ENCODE data around the gene IGF2R. TPM values are rescaled to one million over a fixed set of nuclear protein-coding genes. Genes with fewer than 3 reads are reported as not detected.

The IGF2R gene
- total and polyA plus RNA-seq, 2 of the 13 experiments (the other 11 are each of a cell fraction or from before 2014, with no cell fraction given) = 38.3 to 70.0 TPM

GRCh38 chr6:160120087-160120486 lies 151.2 kb downstream of the IGF2R start (continued):
- TF ChIP-seq CEBPB (IDR thresholded peaks at IDR 0.05; ENCODE audit: borderline replicate concordance, low read depth, low read length) (no peak), ATRX (CRISPR knock-in tag; IDR thresholded peaks at IDR 0.05; ENCODE audit: borderline replicate concordance) (no peak), CBFB (CRISPR knock-in tag; IDR thresholded peaks at IDR 0.05) (no peak), ZNF883 (CRISPR knock-in tag; IDR thresholded peaks at IDR 0.05; ENCODE audit: not compliant biosample characterization) (no peak), ZNF687 (CRISPR knock-in tag; IDR thresholded peaks at IDR 0.05) (no peak), RFXANK (CRISPR knock-in tag; IDR thresholded peaks at IDR 0.05) (no peak), ZNF350 (CRISPR knock-in tag; IDR thresholded peaks at IDR 0.05; ENCODE audit: borderline replicate concordance, low read depth) (no peak), IRF9 (CRISPR knock-in tag; IDR thresholded peaks at IDR 0.05; ENCODE audit: borderline replicate concordance) (no peak), ZNF660 (CRISPR knock-in tag; IDR thresholded peaks at IDR 0.05; ENCODE audit: borderline replicate concordance, low read depth) (no peak), SSRP1 (CRISPR knock-in tag; IDR thresholded peaks at IDR 0.05) (no peak), CAMTA2 (CRISPR knock-in tag; IDR thresholded peaks at IDR 0.05; ENCODE audit: borderline replicate concordance) (no peak), HNRNPUL1 (IDR thresholded peaks at IDR 0.05; ENCODE audit: low read depth, low read length) (no peak), CEBPG (CRISPR knock-in tag; IDR thresholded peaks at IDR 0.05) (no peak), ZUFSP (CRISPR knock-in tag; IDR thresholded peaks at IDR 0.05; ENCODE audit: borderline replicate concordance) (no peak), ARHGAP35 (CRISPR knock-in tag; IDR thresholded peaks at IDR 0.05; ENCODE audit: borderline replicate concordance) (no peak)
- TF ChIP-seq, protein P1, sequence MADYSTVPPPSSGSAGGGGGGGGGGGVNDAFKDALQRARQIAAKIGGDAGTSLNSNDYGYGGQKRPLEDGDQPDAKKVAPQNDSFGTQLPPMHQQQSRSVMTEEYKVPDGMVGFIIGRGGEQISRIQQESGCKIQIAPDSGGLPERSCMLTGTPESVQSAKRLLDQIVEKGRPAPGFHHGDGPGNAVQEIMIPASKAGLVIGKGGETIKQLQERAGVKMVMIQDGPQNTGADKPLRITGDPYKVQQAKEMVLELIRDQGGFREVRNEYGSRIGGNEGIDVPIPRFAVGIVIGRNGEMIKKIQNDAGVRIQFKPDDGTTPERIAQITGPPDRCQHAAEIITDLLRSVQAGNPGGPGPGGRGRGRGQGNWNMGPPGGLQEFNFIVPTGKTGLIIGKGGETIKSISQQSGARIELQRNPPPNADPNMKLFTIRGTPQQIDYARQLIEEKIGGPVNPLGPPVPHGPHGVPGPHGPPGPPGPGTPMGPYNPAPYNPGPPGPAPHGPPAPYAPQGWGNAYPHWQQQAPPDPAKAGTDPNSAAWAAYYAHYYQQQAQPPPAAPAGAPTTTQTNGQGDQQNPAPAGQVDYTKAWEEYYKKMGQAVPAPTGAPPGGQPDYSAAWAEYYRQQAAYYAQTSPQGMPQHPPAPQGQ (CRISPR knock-in tag; IDR thresholded peaks at IDR 0.05; ENCODE audit: borderline replicate concordance) = no peak
- TF ChIP-seq, protein P2, sequence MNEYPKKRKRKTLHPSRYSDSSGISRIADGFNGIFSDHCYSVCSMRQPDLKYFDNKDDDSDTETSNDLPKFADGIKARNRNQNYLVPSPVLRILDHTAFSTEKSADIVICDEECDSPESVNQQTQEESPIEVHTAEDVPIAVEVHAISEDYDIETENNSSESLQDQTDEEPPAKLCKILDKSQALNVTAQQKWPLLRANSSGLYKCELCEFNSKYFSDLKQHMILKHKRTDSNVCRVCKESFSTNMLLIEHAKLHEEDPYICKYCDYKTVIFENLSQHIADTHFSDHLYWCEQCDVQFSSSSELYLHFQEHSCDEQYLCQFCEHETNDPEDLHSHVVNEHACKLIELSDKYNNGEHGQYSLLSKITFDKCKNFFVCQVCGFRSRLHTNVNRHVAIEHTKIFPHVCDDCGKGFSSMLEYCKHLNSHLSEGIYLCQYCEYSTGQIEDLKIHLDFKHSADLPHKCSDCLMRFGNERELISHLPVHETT (CRISPR knock-in tag; conservative IDR thresholded peaks at IDR 0.05) = no peak
- TF ChIP-seq, protein P3, sequence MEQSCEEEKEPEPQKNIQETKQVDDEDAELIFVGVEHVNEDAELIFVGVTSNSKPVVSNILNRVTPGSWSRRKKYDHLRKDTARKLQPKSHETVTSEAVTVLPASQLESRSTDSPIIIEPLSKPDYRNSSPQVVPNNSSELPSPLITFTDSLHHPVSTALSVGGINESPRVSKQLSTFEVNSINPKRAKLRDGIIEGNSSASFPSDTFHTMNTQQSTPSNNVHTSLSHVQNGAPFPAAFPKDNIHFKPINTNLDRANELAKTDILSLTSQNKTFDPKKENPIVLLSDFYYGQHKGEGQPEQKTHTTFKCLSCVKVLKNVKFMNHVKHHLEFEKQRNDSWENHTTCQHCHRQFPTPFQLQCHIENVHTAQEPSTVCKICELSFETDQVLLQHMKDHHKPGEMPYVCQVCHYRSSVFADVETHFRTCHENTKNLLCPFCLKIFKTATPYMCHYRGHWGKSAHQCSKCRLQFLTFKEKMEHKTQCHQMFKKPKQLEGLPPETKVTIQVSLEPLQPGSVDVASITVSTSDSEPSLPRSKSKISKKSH (CRISPR knock-in tag; IDR thresholded peaks at IDR 0.05; ENCODE audit: borderline replicate concordance) = no peak

Measured in HepG2 (cell line).